ENCODE data around the gene PGAP6.
"Not testable (repeated sequence)": the region's sequence is repeated elsewhere in the genome, so short reads cannot be mapped to it uniquely, and the experiment has no call there.

- not testable (repeated sequence) for TF ChIP-seq POLR2AphosphoS5, POLR2A, TAF1, SPI1 (IDR thresholded peaks at IDR 0.05; ENCODE audit: low read depth, low read length)
These were observed 40.4 kb downstream of the PGAP6 start for GRCh38 chr16:341095-341973.

Data from GM12891 (cell line).